Stimulated activated CD4-positive, alpha-beta T cell treated with anti-CD3 and anti-CD28 coated beads, TNF-alpha, amount 100 ng/mL, for 1 hour (primary cell): Measurements from ENCODE around the gene MYBPC2.

Source experiments
- DNase-seq, 3 donors: peaks; one replicate each; pipeline ENCODE4 v3.0.0-alpha.2; 2020; ENCODE audit warnings: low read depth in 3 of 3, low spot score in 1 of 3

MYBPC2 gene

DNA sequence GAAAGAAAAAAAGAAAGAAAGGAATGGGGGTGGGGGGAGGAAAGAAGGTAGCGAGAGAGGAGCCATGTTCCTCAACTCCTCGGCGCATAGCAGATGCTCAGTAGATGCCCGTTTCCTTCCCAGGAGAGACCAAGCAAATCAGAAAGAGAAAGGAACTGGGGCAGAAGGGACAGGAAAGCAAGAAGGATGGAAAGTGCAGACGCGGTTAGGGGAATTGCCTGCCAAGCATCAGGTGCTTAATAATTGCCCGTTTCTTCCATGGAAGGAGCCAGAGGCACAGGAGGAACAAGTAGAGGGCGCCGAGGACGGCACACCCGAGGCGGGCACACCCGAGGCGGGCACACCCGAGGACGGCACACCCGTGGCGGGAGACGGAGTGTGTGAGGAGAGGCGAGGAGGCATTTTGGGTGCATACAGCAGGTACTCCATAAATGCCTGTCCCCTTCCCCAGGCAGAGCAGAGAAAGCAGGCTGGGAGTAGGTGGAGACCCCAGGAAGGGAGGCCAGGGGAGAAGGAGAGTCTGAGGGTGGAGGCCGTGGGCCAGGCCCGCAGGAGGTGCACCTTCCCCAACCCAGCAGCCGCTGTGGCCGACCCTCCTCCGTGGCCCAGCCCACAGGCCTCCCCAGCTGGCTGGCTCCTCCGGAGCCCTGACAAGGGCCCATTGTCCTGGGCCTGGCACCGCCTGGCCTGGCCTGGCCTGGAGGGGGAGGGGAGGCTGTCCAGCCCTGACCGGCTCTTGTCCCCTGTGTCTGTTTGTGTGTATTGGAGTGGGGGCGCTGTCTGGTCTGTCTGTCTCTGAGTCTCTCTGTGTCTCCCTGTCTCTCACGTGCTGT is 63.7 kb downstream of the MYBPC2 start:
- DNase-seq = no peak

- DNase-seq = no peak
These were observed 64.3 kb downstream of the MYBPC2 start for GRCh38 chr19:50497022-50497405.

GRCh38 chr19:50498219-50499056 is 65.7 kb downstream of the MYBPC2 start:
- no peak for DNase-seq

DNA sequence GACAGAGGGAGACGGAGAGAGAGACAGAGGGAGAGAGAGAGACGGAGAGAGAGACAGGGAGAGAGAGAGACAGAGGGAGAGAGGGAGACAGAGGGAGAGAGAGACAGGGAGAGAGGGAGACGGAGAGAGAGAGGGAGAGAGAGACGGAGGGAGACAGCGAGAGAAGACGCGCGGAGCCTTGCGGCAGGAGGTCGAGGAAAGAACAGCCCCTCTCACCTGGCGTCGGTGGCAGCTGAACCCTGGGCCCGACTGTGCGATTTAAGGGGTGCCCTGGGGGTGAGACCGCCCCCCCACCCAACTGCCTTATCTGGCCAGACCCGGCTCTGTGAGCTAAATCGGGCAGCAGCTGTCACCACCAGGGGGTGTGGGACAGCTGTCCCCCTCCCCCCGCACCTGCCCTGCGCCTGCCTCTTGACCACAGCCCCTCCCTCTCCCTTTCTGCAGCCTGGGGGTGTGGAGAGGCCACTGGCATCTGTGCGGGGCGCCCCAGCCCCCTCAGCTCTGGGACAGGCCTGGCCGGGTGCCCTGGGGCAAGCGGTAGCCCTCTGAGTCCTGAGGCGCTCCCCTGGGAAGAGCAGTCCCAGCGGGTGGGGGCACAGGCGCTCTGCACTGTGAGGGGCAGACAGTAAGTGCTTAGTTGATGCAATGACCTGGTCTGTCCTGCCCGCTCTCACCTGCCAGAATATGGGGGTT is 67.5 kb downstream of the MYBPC2 start:
- DNase-seq = no peak

DNA sequence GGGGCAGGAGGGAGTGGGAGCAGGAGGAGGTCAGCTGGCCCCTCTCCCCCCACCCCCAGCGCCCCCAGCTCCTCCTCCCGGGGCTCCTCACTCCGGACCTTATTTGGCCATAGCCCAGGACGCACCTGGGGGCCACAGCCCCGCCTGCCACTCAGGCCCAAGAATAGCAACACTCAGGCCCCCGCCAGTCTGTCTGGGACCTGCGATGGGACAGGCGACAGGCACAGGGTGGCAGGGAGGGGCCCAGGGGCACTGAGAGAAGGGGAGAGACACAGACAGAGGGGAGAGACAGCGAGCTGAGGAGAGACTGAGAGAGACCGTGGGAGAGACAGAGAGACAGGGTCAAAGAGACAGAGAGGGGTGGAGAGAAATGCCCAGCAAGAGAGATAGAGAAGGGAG is 68.1 kb downstream of the MYBPC2 start:
- DNase-seq = no peak

- DNase-seq = no peak
These were observed 68.5 kb downstream of the MYBPC2 start for GRCh38 chr19:50501186-50501567.

DNA sequence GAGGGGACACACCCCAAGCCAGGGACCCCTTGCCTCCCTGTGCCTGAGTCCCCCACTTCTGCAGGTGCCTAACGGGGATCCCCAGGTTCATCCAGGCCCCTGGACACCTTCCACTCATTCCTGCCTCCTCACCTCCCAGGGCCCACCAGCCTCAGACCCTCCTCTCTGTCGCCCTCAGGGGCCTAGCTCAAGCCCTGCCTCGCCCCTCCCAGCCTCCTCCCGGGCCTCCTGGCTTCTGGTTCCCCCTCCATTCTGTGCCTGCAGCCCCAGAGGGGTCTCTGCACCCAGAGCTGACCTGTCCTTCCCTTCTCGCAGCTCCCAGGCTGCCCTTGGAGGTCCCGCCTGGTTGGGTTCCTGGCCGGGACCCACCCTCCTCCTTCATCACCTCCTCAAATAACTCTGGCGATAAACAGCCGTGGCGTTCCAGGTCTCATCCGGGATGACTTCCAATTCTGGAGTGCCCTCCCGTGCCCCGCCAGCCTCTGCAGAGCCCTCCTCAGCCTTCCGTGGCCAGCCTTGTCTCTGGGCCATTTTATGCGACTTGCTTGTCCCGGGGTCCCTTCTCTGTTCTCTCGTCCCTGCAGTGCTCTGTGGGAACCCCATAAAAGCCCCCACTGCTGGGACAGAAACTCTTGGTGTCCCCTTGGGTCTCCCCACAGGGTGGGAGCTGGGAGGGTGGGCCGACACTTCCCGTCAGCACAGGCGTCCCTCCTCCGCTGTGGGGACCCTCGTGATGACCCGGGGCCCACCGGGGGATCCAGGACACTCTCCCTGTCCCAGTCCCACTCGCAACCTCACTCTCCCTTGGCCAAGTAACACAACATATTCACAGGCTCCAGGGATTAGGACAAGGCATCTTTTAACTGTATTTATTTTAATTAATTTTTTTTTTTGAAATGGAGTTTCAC is 69.1 kb downstream of the MYBPC2 start:
- DNase-seq = no peak

DNA sequence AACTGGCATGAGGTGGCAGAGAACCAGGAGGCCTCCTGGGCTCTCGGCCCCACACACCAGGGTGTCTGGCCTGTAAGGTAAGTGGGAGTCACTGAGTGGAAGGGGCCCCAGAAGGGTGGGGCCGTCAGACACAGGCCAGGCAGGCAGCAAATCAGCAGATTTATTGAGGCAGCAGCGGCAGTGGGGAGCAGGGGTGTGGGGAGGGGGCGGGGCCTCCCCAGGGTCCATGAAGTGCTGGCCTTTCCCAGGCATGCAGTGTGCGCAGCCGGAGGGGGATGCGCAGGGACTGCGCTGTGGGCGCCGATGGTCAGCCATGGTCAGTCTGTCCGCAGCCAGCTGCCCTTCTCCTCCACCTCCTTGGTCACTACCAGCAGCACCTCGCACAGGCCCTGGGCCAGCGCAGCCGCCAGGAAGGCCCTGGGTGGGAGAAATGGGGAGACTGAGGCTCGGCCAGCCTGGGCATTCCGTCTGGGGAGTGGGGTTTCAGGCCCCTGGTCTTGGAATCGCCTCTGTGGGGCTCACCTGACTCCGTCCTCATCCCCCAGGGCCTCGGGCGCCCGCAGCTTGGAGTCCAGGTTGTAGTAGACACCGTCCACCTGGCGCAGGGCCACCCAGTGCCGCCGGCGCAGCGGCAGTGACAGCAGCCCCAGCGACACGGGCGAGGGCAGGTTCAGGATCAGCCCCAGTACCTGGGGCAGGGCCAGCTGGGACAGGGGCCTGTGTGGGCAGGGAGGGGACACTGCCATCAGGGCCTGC is 73.3 kb downstream of the MYBPC2 start:
- DNase-seq = no peak

- no peak for DNase-seq
These were observed 74.0 kb downstream of the MYBPC2 start for GRCh38 chr19:50506700-50507099.

GRCh38 chr19:50507376-50507775 is 74.7 kb downstream of the MYBPC2 start:
- no peak for DNase-seq

DNA sequence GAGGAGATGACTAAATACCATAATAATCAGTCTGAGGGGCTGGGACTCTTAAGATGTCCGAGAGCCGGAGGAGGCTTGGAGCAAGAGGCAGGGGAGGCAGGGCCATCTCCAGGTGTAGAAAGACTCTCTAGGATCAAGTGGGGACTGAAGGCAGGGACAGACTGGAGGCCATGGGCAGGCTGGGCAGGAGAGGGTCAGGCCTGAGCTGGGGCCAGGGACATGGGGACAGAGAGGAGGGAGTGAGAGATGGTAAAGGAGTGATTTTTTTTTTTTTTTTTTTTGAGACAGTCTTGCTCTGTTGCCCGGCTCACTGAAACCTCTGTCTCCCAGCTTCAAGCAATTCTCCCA is 76.1 kb downstream of the MYBPC2 start:
- no peak for DNase-seq

GRCh38 chr19:50509366-50509765 is 76.7 kb downstream of the MYBPC2 start:
- no peak for DNase-seq

- no peak for DNase-seq
These were observed 77.5 kb downstream of the MYBPC2 start for GRCh38 chr19:50510121-50510670.

GRCh38 chr19:50510700-50511068 is 78.0 kb downstream of the MYBPC2 start:
- no peak for DNase-seq

DNA sequence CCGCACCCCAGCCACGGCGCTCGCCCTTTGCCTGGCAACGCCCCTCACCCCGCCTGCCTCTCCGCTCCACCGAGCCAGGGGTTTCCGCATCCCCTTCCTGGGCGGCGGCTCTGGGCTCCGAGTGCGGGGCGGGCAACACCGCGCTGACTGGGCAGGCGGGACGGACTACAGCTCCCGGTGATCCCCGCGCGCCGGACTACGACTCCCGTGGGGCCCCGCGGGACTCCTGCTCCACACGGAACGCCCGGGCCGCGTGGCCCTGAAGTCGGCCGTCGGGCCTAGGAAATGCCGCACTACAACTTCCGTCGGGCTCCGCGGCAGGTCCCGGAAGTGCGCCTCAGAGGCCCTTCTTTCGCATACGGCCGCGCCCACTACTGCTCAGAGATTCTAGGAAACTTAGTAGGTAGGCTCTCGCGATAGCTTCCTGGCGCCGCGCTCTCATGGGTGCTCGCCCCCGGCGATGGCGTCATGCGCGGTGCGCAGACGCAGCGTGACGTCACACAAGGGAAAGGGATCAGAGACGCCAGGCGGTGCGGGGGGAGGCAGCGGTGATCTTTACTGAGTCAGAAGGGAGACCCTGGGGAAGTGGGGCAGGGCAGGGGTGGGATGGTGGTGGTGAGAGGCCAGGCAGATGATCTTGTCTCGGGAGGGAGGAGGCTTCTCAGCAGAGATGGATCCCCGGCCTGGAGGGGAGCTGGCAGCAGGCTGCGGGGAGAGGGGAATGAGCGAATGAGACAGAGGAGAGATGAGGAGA is 78.6 kb downstream of the MYBPC2 start, which contains the start of gene JOSD2:
TSS of gene JOSD2 (minus strand) at position 123 of the 754 bp plus-strand sequence. CDS start 760 bp downstream, outside the sequence.
- peak; percentile 89 to 94 (median 93) for DNase-seq

GRCh38 chr19:50512112-50512998 is 79.7 kb downstream of the MYBPC2 start:
- no peak for DNase-seq

- DNase-seq = no peak
These were observed 80.5 kb downstream of the MYBPC2 start for GRCh38 chr19:50512999-50513745.
